Memory B cell (primary cell): ENCODE data around the gene NAP1L1.
"Not testable (repeated sequence)": the region's sequence is repeated elsewhere in the genome, so short reads cannot be mapped to it uniquely, and the experiment has no call there.

Source experiments
- ATAC-seq: fragments of 150-1000 bp; cut with Tn5 transposase; 2 replicates; pipeline ENCODE4 v1.10.0; 2021; ENCODE audit warnings: low read depth, mild to moderate bottlenecking, moderate library complexity
- DNase-seq, 2 donors: peaks; one replicate each; pipeline ENCODE4 v3.0.0; 2022; ENCODE audit warnings: low spot score in 2 of 2
- H3K27ac Mint-ChIP-seq: one replicate; pipeline ENCODE4 v1.8.0; 2022; ENCODE audit warnings: mild to moderate bottlenecking, moderate library complexity, mixed read lengths
- H3K27me3 Mint-ChIP-seq: one replicate; pipeline ENCODE4 v1.8.0; 2022; ENCODE audit warnings: mixed read lengths
- H3K36me3 Mint-ChIP-seq: one replicate; pipeline ENCODE4 v1.8.0; 2022; ENCODE audit warnings: mild to moderate bottlenecking, mixed read lengths
- H3K4me1 Mint-ChIP-seq: one replicate; pipeline ENCODE4 v1.8.0; 2022; ENCODE audit warnings: mixed read lengths
- H3K4me3 Mint-ChIP-seq: one replicate; pipeline ENCODE4 v1.8.0; 2022; ENCODE audit warnings: mild to moderate bottlenecking, moderate library complexity, mixed read lengths
- H3K9me3 Mint-ChIP-seq: one replicate; pipeline ENCODE4 v1.8.0; 2022; ENCODE audit warnings: mixed read lengths

Gene NAP1L1

GRCh38 chr12:75990189-75990912 lies 94.1 kb downstream of the NAP1L1 start:
- peaks cover 11% of the 10 kb centered on the region for H3K27me3 Mint-ChIP-seq
- DNase-seq (no peak), ATAC-seq (no peak)
- H3K4me1 Mint-ChIP-seq = no peaks in the 10 kb centered on the region
- peaks cover 2% of the 10 kb centered on the region for H3K9me3 Mint-ChIP-seq
- H3K36me3 Mint-ChIP-seq = no peaks in the 10 kb centered on the region
- no peak overlapping the region for H3K27ac Mint-ChIP-seq
- no peak overlapping the region for H3K4me3 Mint-ChIP-seq

GRCh38 chr12:75987709-75988108 lies 96.8 kb downstream of the NAP1L1 start:
- not testable (repeated sequence) for ATAC-seq, H3K36me3 Mint-ChIP-seq, H3K4me1 Mint-ChIP-seq, H3K4me3 Mint-ChIP-seq, H3K27ac Mint-ChIP-seq, DNase-seq, H3K9me3 Mint-ChIP-seq
- peaks cover 15% of the 10 kb centered on the region for H3K27me3 Mint-ChIP-seq
